ENCODE results near the gene ERRFI1.

The ERRFI1 gene

DNA sequence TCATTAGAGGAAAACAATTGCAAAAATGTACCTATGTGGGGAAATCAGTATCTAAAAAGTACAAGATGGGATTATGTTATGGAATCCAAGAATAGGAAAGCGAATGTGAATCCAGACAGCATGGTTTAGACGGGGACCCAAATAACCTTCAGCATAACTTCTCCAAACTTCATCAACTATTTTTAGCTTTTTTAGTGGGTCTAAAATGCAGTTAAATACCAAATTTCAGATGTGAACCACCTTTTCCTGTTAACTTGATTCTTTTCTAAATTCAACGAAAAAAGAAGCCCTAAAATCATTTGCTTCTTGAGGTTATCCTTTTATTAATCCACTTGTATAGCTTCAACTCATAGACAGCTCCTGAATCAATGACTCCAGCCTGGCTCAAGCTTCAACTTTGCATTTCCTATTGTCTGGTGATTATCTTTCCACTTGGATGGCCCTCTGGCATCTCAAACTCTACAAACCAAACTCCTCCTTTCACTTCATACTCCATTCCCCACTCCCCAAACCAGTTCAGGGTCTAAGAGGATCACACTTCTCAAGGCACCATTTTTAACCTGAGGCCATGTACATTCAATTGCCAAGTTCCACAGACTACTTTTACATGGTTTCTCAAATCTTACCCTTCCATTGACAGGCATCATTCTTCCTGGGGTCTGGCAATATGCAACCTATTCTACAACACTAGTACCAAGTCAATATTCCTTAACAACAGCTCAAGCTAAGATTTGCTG, 7.4 kb downstream of the ERRFI1 start:
- no peak for DNase-seq (ENCODE audit: low spot score)

DNA sequence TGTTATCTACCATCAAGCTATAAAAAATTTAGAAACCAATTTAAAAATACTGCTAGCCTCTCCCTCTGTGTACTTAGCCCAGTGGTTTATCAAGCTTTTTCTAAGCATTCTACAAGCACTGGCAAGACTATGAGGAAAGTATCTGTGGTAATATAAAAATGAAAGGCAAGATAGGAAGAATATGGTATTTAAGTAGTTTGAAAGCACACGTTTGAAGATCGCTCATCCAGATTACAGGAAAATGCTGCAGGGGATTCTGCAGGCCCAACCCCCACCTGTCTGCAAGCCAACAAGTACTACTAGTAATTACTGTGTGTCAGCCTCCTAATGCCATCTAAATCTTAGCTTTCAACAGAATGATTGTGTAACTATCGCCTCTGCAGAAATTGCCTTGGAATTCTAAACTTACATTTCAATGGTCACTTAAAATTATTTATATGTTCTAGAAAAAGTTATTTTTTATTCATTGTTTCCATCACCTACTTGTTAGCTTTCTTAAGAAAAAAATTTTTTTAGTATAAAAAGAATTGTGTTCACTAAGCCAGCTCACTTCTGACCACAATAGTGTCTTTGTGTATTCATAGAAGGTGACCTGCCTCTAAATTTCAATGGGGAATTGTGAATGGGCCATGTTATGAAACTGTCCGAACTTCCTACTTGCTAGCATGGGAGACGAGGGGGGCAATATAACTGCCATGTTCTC, 8.5 kb downstream of the ERRFI1 start:
- DNase-seq (ENCODE audit: low spot score): no peak

DNA sequence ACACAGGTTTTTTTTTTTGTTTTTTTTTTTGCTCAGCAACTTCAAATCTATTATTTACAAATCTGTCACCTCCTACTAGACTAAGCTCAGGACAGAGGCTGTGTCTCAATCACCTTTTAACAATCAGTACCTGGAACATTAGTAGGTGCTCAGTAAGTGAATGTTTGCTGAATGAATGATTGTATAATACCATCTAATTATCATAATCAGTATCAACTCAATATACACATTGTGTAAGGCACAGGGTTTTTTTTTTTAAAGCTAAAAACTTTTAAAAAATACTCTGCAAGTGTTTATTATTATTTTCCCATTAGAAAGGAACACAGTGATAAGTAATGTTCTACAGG, 9.2 kb downstream of the ERRFI1 start:
- DNase-seq (ENCODE audit: low spot score): no peak

DNA sequence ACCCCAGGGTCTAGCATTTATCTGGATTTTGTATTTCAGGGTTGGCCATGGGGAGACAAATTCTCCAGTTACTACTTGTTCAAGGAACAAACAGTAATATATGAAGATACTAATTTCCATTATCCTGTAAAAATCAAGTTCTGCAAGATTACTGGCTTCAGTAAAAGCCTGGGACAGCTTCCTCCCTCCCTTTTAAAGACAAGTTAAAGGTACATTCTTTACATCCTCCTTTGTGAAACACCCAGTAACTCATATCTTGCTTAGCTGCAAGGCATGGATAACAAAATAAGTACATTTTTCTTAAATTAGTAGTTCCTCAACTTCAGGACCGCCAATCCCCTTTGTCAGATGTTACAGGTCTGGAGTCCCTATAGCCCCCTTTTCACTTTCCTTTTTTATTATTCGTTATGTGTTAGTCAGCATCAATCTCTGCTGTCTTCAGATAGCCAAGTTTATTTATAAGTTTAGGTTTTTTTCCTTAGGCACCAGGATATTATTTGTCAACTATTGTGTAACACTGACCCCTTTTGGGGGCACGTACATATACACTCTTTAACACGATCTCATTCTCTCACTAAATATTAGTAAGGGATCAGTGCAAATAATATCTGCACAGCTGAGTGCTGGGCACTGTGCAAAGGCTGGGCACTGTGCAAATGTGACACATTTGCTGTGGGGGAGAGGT, 9.8 kb downstream of the ERRFI1 start:
- DNase-seq (ENCODE audit: low spot score): no peak

DNA sequence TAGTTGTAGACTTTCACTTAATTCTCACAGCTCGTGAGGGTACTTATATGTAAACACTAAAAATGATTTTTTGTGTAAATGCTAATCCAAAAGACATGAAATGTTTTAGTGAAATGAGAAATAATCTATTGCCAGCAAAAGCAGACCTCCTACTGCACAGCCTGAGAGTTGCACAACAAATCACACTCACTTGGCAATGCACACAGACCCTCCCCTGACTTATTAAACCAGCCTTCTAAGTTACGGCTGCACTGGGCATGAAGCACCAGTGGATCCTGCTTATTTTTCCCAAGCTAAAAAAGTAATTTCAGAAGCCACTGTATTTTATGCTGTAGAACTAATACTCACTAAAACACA, 10.3 kb downstream of the ERRFI1 start:
- no peak for DNase-seq (ENCODE audit: low spot score)

DNA sequence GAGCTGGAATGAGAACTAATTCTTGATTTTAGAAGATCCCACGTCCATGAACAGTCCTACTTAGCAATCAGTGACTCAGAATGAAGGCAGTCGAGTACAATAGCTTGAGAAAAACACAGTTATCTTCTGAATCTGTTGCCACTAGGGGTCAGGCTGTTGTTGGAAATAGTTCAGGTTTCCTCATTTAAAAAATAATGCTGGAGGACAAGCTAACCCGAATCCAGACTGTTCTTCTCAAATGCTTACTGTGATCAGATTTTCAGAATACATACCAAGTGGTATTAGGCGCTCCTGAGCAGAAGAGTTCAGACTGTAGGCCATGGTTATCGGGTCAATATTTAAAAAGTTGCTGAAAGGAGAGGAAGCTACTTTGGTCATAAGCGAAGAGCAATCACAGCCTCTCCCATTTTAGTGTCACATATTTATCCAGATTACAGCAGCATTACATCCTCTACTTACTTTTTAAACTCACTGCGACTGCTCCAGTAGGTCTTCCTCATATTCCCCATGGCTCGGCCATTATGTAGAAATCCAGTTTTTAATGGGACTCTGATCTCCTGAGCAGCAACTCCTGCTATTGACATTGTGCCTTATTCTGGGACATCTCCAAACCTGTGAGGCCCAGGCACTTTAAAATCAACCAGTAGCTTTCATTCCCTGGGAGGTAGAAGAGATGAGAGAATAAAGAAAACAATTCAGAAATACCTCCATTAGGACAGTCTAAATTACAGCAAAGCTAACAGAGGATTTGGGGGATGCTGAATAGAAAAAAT, 10.9 kb downstream of the ERRFI1 start:
- DNase-seq (ENCODE audit: low spot score): peak; percentile 59

DNA sequence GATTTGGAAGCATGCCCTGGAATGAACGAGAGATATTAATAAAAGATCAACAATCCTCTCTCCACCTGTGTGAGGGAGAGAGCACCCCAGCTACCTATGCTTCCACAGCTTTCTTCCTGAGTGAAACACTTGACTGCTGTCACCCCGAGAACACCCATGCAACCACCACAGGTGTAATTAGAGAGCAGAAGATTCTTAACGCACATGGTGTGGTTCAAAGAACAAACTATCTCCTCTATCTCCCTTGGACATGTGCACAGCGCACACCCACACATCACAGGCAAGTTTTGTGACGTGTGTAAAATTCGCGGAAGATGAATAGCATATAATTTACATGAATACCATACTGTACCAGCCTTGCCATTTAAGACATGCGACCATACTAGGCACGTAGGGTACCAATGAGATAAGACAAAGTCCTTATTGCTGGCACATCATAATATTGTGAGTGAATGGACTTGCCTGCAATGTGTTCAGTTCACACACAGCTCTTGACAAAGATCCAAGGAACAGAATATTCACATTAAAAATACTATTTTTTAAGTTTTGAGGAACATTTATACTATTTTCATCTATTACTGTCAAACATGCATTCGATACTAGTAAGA, 11.6 kb downstream of the ERRFI1 start:
- DNase-seq (ENCODE audit: low spot score): no peak

DNA sequence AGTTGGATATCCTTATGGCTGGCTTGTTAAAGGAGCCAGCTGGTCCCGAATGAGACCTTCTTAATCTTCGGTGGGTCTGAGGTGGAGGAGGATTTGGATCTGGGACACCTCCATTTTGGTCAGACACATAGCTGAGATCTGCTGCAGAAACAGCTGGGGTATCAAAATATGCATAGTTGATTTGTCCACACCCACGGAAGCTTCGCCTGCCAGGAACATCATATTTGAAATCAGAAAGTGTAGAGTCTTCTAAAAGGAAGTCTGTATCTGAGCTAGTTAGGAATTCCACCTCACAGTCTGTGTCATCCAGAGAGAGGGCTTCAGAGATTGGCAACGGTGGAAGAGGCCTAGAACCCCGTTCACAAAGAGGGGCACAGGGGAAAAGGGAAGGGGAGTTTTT, 12.3 kb downstream of the ERRFI1 start:
- DNase-seq (ENCODE audit: low spot score): no peak

DNA sequence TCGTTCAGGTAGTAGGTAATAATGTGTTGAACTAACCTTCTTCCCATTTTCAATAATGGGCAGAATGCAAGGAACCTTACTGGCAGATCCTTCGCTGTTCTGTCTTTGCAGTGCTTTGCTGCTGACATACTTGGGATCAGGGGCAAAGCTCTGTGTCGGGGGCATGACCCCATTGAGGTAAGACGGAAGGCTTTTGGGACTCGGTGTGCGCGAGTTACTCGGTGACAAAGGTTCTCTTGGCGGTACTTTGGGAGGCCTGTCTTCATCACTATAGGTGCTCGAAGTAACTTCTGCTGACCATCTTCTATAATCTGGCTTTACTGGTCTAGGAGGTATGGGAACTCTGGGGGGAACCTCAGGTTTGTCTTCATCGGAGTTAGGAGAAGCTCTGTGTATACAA, 12.7 kb downstream of the ERRFI1 start:
- no peak for DNase-seq (ENCODE audit: low spot score)

DNA sequence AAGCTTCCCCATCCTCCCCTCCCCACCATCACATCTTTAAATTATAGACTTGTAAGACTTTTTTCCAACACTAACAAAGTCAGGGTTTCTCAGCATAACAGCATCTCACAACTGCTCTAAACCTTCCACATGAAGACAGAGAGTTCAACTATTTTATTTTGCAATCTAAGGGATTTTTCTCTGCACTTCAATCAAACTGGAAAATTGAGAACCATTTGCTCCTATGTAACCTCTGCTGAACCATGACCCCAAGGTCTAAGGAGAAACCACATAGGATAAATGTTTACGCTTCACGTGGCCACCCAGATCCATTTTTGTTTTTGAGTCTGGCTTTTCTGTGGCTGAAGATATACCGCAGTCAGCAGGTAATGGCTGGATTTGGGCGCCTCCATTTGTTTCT, 13.2 kb downstream of the ERRFI1 start:
- no peak for DNase-seq (ENCODE audit: low spot score)

DNA sequence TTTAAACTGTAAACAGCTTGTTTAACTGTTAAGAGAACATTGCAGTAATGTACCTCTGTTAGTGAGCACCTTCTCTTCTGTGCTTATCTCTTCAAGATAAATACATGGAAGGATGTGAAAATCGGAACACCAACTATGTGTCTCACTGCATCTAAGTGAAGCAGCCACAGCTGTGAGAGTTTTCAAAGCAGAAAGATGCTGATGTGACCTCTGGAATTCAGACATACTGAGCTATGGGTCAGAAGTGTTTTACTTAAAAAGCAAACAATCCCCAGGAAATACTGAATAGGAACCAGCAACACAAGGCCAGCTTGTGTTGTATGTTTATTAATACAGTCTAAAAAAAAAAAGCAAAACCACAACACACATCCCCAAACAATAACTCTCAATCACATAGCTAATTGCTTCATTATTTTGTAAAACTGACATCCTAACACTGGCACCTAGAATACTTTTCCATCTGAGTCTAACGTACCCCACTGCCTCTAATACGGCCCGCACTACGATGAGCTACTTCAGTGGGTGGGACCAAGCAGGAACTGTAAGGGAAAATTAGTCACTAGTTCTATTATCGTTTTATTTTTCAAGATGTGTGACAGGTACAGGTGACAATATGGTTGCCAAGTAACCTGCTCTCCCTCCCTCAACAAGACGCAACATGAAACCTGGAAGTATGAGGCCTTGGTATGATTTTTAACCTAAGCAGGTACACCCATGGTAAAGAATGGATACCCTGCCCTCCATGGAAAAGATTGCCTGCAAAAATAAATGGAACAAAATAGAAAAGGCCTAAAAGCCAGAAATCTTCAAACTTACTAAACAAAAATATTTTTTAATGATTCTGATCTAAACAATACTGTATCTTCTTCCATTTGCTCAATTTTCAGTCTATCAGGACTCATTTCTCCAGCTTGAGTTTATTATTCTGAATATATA, 13.9 kb downstream of the ERRFI1 start:
- no peak for DNase-seq (ENCODE audit: low spot score)

DNA sequence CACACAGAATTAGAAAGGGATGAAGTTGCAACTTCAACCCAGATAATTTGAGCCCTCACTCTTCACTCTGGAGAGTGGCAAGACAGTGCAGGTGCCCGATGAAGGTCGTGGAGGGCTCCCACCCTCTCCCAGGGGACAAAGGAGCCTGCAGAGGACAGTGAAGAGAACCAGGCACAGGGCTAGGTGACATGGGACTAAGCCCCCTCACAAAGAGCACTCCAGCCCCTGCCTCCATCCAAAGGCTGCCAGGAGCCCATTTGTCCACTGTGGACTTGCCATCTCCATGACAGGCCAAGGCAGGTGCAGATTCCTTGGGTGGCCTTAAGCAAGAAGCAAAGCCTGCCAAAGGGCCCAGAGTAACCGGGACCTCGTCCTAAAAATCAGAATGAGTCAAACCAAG, 15.1 kb downstream of the ERRFI1 start:
- DNase-seq (ENCODE audit: low spot score): no peak

DNA sequence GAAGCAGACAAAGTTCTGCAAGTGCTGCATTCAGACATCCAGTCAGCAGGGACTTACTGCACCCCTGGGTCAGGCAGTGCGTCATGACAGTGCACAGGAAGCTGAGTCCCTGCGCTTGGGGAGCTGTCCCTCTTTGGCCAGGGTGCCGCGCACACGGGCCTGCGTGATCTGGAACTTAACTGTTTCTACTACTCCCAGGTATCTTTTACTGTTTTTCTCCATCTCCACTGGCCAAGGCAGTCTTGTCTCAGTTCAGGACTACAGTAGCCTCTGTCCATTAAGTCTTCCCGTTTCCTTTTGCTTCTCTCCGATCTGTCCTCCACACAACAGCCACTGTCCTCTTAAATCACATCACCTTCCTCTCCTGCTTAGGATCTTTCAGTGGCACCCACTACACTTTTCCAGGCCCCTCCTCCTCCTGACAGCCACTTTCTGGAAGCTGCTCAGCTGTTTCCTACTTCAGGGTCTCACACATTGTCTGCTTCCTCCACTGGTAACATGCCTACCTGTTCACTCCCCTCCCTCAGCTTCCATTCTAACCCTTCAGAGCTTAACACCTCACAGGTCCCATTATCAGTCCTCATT, 15.9 kb downstream of the ERRFI1 start:
- no peak for DNase-seq (ENCODE audit: low spot score)

DNA sequence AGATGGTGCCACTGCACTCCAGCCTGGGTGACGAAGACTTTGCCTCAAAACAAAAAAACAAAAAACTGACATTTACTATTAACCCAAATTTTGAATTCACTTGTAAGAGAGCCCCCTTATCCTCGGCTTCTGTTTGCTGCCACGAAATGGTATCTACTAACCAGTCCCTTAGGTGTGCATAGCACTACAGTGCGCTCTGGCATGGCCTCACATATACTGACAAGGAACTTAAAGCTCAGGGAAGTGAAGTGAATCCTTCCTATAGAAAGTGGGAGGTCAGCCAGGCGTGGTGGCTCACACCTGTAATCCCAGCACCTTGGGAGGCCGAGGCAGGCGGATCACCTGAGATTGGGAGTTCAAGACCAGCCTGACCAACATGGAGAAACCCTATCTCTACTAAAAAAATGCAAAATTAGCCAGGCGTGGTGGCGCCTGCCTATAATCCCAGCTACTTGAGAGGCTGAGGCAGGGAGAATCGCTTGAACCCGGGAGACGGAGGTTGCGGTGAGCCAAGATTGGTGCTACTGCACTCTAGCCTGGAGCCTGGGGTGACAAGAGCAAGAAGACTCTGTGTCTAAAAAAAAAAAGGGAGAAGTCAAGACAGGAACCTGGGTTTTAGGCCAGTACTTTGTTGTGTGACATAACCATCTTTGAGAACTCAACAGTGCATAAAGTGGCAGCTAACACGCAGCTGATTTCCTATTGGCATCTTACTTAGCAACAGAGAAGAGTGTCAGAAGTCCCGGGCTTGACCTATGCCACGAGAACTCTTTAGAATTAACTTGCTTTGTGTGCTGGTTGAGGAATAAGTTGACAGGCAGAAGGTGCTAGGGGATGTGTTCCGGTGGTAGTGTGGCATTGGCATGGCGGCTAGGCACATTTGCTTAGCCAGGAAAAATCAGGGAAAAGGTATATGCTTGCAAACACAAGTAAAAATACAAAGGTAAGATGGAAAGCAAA, 16.8 kb downstream of the ERRFI1 start:
- no peak for DNase-seq (ENCODE audit: low spot score)

DNA sequence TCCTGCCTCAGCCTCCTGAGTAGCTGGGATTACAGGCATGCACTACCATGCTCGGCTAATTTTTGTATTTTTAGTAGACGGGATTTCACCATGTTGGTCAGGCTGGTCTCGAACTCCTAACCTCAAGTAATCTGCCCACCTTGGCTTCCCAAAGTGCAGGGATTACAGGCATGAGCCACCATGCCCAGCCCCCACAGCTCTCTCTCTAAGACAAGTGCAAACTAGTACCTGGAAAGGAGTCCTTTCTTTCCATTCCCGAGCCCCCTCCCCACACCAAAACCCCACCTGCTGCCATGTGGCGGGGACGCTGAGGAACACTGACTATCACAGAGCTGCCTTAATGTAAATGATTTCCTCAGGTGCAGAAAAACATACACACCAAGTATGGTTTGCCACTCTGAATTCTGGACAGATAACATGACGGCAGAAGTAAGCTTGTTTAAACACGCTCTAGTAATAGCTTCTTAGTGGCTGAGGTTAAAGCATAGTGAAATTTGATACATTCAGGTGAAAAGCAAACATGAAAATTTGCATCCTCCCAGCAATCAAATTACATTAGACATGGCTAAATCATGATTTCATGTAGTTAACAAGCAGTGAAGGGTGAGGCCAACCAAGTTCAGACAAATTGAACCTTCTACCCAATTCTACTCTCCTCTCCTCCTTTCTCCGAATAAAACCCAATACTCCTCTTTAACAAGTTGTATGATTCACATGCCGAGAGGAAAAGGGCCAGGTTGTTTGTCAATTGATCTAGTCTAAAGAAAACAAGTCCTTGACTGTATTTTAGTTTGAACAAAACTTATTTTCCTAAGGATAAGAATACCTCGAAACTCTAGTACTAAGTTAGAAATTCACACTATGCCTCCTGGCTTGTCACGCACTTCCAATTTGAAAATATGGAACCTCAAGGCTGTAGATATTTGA, 19.8 kb downstream of the ERRFI1 start:
- DNase-seq (ENCODE audit: low spot score): no peak

DNA sequence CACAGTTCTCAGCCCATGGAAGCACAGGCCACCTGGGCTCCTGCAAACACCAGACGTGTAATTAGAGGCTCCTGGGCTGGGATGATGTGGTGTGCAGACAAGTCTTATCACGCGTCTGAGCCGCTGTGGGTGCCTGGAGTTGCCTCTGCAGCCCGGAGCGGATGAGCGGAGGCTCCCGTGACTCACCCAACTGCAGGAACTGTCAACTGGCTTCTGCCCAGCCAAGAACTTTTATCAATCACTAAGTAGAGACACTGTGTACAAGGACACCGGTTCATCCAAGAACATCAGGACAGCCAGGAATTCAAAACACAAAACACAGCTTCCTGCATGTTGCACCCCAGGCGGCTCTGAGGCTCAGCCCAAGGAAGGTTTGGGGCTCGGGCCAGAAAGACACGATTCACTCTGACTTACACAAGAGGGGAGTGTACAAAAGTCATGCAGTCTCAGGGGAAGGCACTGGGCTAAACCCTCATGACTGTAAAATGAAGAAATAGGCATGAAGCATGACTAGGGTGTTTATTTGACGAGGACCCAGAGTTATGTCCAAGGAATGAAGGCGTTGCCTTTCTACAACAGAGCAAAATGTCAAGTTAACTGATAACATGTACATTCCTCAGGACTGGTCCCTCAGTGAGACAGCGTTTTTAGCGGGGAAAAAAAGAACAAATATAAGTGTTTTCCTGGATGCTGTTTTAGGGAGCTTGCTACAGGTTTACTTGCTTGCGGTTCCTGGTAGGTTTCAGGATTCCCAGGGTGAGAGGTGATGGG, 21.1 kb downstream of the ERRFI1 start:
- DNase-seq (ENCODE audit: low spot score): peak; percentile 82

DNA sequence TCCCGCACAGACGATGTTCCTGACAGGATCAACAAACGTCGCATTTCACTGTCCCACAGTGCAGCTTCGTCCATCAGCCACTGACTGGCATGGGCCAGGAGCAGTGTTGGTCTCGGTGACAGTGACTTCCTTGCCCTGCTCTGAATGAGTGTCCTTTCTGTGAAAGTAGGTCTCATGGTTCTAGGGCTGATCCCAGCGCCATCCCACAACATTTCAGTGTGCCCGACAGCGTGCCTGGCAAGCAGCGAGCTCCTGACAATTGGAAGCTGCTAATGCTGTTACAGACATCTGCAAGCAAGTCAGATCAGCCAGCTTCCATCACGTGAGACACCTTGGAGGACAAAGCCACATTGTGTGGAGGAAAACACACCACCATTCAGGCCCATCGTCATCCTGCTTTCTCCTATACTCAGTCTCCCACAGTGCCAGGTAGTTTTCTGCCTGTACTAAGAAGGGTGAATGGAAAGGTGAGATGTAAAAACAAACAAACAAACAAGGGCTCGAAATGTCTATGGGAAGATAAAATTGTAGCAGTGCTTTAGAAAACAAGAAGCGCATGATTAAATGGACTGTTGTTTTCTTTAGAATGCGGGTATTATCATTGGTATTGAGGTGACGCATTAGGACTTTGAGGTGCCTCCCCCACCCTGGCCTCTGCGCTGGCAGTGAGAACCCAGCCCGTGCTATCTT, 21.9 kb downstream of the ERRFI1 start:
- DNase-seq (ENCODE audit: low spot score): no peak
